Measurements from ENCODE around the gene RSKR. TPM values are rescaled to one million over a fixed set of nuclear protein-coding genes. Genes with fewer than 3 reads are reported as not detected.

Gene RSKR
- total and polyA plus RNA-seq, 2 experiments from 2014 or later: 7.5 to 38.8 TPM

- Mint-ChIP-seq H3K36me3 (ENCODE audit: low read depth) (peaks cover 28% of the 10 kb centered on the region), H3K27ac (no peak overlapping the region), H3K27me3 (ENCODE audit: insufficient read depth, low read depth, poor library complexity) (peaks cover 19% of the 10 kb centered on the region), H3K4me3 (no peak overlapping the region), H3K4me1 (peaks cover 35% of the 10 kb centered on the region), H3K9me3 (no peaks in the 10 kb centered on the region)
- H3K4me2 ChIP-seq: no peak overlapping the region
- peaks cover 3% of the 10 kb centered on the region for H4K20me1 ChIP-seq (replicated peaks; ENCODE audit: insufficient read depth)
- peaks cover 4% of the 10 kb centered on the region; the same call in 1 of the 2 replicates for H3K27me3 ChIP-seq (ENCODE audit: insufficient read depth)
- no peaks in the 10 kb centered on the region for H3K9me2 ChIP-seq (ENCODE audit: insufficient read depth)
- no peak overlapping the region for H3K27ac ChIP-seq (ENCODE audit: low read depth)
- H3K4me1 ChIP-seq (ENCODE audit: insufficient read depth): peaks cover 31% of the 10 kb centered on the region
- DNase-seq (ENCODE audit: low spot score): no peak
- peaks cover 19% of the 10 kb centered on the region for H3F3A ChIP-seq (replicated peaks; ENCODE audit: low read depth)
- ATAC-seq: no peak
- no peak overlapping the region for H2AFZ ChIP-seq
- TF ChIP-seq, protein P1, sequence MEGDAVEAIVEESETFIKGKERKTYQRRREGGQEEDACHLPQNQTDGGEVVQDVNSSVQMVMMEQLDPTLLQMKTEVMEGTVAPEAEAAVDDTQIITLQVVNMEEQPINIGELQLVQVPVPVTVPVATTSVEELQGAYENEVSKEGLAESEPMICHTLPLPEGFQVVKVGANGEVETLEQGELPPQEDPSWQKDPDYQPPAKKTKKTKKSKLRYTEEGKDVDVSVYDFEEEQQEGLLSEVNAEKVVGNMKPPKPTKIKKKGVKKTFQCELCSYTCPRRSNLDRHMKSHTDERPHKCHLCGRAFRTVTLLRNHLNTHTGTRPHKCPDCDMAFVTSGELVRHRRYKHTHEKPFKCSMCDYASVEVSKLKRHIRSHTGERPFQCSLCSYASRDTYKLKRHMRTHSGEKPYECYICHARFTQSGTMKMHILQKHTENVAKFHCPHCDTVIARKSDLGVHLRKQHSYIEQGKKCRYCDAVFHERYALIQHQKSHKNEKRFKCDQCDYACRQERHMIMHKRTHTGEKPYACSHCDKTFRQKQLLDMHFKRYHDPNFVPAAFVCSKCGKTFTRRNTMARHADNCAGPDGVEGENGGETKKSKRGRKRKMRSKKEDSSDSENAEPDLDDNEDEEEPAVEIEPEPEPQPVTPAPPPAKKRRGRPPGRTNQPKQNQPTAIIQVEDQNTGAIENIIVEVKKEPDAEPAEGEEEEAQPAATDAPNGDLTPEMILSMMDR (conservative IDR thresholded peaks at IDR 0.05; ENCODE audit: low read depth in 2 of 2): no peak
- TF ChIP-seq EZH2 (IDR thresholded peaks at IDR 0.05; ENCODE audit: low read depth, unreplicated experiment): no peak
- TF ChIP-seq JUNB (IDR thresholded peaks at IDR 0.05; ENCODE audit: unreplicated experiment): no peak
- no peak for TF ChIP-seq STAT1 (IDR thresholded peaks at IDR 0.05; ENCODE audit: unreplicated experiment)
- no peak for TF ChIP-seq NANOG (IDR thresholded peaks at IDR 0.05; ENCODE audit: borderline replicate concordance)
- TF ChIP-seq ETS1 (IDR thresholded peaks at IDR 0.05): no peak
- no peak for TF ChIP-seq EZH2phosphoT487 (IDR thresholded peaks at IDR 0.05; ENCODE audit: unreplicated experiment)
- TF ChIP-seq ZNF114 (CRISPR knock-in tag; IDR thresholded peaks at IDR 0.05): no peak
- TF ChIP-seq, protein P2, sequence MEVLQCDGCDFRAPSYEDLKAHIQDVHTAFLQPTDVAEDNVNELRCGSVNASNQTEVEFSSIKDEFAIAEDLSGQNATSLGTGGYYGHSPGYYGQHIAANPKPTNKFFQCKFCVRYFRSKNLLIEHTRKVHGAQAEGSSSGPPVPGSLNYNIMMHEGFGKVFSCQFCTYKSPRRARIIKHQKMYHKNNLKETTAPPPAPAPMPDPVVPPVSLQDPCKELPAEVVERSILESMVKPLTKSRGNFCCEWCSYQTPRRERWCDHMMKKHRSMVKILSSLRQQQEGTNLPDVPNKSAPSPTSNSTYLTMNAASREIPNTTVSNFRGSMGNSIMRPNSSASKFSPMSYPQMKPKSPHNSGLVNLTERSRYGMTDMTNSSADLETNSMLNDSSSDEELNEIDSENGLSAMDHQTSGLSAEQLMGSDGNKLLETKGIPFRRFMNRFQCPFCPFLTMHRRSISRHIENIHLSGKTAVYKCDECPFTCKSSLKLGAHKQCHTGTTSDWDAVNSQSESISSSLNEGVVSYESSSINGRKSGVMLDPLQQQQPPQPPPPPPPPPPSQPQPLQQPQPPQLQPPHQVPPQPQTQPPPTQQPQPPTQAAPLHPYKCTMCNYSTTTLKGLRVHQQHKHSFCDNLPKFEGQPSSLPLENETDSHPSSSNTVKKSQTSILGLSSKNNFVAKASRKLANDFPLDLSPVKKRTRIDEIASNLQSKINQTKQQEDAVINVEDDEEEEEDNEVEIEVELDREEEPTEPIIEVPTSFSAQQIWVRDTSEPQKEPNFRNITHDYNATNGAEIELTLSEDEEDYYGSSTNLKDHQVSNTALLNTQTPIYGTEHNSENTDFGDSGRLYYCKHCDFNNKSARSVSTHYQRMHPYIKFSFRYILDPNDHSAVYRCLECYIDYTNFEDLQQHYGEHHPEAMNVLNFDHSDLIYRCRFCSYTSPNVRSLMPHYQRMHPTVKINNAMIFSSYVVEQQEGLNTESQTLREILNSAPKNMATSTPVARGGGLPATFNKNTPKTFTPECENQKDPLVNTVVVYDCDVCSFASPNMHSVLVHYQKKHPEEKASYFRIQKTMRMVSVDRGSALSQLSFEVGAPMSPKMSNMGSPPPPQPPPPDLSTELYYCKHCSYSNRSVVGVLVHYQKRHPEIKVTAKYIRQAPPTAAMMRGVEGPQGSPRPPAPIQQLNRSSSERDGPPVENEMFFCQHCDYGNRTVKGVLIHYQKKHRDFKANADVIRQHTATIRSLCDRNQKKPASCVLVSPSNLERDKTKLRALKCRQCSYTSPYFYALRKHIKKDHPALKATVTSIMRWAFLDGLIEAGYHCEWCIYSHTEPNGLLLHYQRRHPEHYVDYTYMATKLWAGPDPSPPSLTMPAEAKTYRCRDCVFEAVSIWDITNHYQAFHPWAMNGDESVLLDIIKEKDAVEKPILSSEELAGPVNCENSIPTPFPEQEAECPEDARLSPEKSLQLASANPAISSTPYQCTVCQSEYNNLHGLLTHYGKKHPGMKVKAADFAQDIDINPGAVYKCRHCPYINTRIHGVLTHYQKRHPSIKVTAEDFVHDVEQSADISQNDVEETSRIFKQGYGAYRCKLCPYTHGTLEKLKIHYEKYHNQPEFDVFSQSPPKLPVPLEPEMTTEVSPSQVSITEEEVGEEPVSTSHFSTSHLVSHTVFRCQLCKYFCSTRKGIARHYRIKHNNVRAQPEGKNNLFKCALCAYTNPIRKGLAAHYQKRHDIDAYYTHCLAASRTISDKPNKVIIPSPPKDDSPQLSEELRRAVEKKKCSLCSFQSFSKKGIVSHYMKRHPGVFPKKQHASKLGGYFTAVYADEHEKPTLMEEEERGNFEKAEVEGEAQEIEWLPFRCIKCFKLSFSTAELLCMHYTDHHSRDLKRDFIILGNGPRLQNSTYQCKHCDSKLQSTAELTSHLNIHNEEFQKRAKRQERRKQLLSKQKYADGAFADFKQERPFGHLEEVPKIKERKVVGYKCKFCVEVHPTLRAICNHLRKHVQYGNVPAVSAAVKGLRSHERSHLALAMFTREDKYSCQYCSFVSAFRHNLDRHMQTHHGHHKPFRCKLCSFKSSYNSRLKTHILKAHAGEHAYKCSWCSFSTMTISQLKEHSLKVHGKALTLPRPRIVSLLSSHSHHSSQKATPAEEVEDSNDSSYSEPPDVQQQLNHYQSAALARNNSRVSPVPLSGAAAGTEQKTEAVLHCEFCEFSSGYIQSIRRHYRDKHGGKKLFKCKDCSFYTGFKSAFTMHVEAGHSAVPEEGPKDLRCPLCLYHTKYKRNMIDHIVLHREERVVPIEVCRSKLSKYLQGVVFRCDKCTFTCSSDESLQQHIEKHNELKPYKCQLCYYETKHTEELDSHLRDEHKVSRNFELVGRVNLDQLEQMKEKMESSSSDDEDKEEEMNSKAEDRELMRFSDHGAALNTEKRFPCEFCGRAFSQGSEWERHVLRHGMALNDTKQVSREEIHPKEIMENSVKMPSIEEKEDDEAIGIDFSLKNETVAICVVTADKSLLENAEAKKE (CRISPR knock-in tag; IDR thresholded peaks at IDR 0.05): no peak
- TF ChIP-seq CREB1 (CRISPR knock-in tag; IDR thresholded peaks at IDR 0.05; ENCODE audit: low read depth): no peak
- TF ChIP-seq ZNF331 (CRISPR knock-in tag; IDR thresholded peaks at IDR 0.05; ENCODE audit: low read depth): no peak
- TF ChIP-seq POLR2AphosphoS5 (IDR thresholded peaks at IDR 0.05; ENCODE audit: low read depth): no peak
- peaks cover 19% of the 10 kb centered on the region for H3K79me2 ChIP-seq (replicated peaks; ENCODE audit: insufficient read depth)
- H3K4me3 ChIP-seq: no peak overlapping the region
- peaks cover 15% of the 10 kb centered on the region for H3K36me3 ChIP-seq (ENCODE audit: insufficient read depth)
Observed at GRCh38 chr17:28573966-28574480, 40.0 kb downstream of the RSKR start.
